Uterus (tissue), 4 donors: ENCODE results near the gene UTP20. TPM values are rescaled to one million over a fixed set of nuclear protein-coding genes. Genes with fewer than 3 reads are reported as not detected.

Source experiments
- DNase-seq, 2 donors: peaks; one replicate each; pipeline ENCODE4 v3.0.0-alpha.2; 2019 to 2020
- H3K27ac ChIP-seq, 2 donors: fragments of 200-600 bp; sonication (generic); 1 replicate in 1 of 2; 2 replicates in 1 of 2; pipeline ENCODE4 v1.5.1; 2016 to 2018
- H3K27me3 ChIP-seq, 2 donors: fragments of 200-600 bp; sonication (generic); one replicate each; pipeline ENCODE4 v1.5.1; 2018 to 2019; ENCODE audit warnings: control low read depth in 1 of 2
- H3K36me3 ChIP-seq, 2 donors: fragments of 200-600 bp; sonication (generic); one replicate each; pipeline ENCODE4 v1.5.1; 2019; ENCODE audit warnings: control low read depth in 1 of 2
- H3K4me1 ChIP-seq, 2 donors: fragments of 200-600 bp; sonication (generic); one replicate each; pipeline ENCODE4 v1.5.1; 2018 to 2019; ENCODE audit warnings: control low read depth in 1 of 2
- H3K4me3 ChIP-seq, 2 donors: fragments of 200-600 bp; sonication (generic); 1 replicate in 1 of 2; 2 replicates in 1 of 2; pipeline ENCODE4 v1.5.1; 2018 to 2019; ENCODE audit warnings: mild to moderate bottlenecking in 1 of 2
- H3K9me3 ChIP-seq, 2 donors: fragments of 200-600 bp; sonication (generic); one replicate each; pipeline ENCODE4 v1.5.1; 2019; ENCODE audit warnings: control low read depth in 1 of 2
- CTCF ChIP-seq, 4 experiments: fragments of 200-600 bp in 2 of 4; fragments of 450-650 bp in 2 of 4; sonication (generic) in 2 of 4; IDR thresholded peaks; one replicate each; pipeline ENCODE4 v1.5.1; 2016 to 2019; ENCODE audit warnings: antibody characterized with exemption in 4 of 4, mild to moderate bottlenecking in 2 of 4, moderate library complexity in 1 of 4
- POLR2A ChIP-seq, 2 donors: fragments of 450-650 bp; IDR thresholded peaks; one replicate each; pipeline ENCODE4 v1.6.1; 2016; ENCODE audit warnings: antibody characterized with exemption in 2 of 2, mild to moderate bottlenecking in 1 of 2, moderate library complexity in 1 of 2
- intact Hi-C: fragments of 100-400 bp; cut with DNase I; formaldehyde crosslinking; loops from one replicate; pipeline ENCODE4 v1.15.1; 2023; ENCODE audit warnings: low total_unique reads
- total RNA-seq, 4 donors: library from RNA; depleted of rRNA in 3 of 4; stranded (reverse); fragments of >200 nt in 3 of 4; gene quantifications; one replicate each; pipeline versions ENCODE4 v1.1.0 to v1.2.4, GENCODE V29; 2014 to 2023
- donor health status: DM: yes; HTN: yes; CAD: no.

Gene UTP20
- total RNA-seq, 4 donors from 2014 or later: 8.2 to 32.7 (median 16.2) TPM

GRCh38 chr12:101343893-101344292 is 64.0 kb downstream of the UTP20 start:
- TF ChIP-seq CTCF (IDR thresholded peaks at IDR 0.05) (no peak), POLR2A (IDR thresholded peaks at IDR 0.05) (no peak)
- Histone ChIP-seq H3K9me3 (no peaks in the 10 kb centered on the region), H3K27me3 (no peaks in the 10 kb centered on the region), H3K27ac (no peak overlapping the region), H3K4me3 (no peak overlapping the region), H3K36me3 (no peaks in the 10 kb centered on the region), H3K4me1 (no peaks in the 10 kb centered on the region)
- DNase-seq: no peak
- intact Hi-C loops: no loop called here

- H3K36me3 ChIP-seq: no peaks in the 10 kb centered on the region
- no peaks in the 10 kb centered on the region for H3K27me3 ChIP-seq
- H3K27ac ChIP-seq: no peak overlapping the region
- DNase-seq: no peak
- H3K9me3 ChIP-seq: no peaks in the 10 kb centered on the region
- TF ChIP-seq CTCF (IDR thresholded peaks at IDR 0.05) (no peak), POLR2A (IDR thresholded peaks at IDR 0.05) (no peak)
- intact Hi-C loops: no loop called here
- no peak overlapping the region for H3K4me3 ChIP-seq
- no peaks in the 10 kb centered on the region for H3K4me1 ChIP-seq
Measured at GRCh38 chr12:101351682-101352081, 71.8 kb downstream of the UTP20 start.

- no peaks in the 10 kb centered on the region for H3K4me1 ChIP-seq
- H3K9me3 ChIP-seq: no peaks in the 10 kb centered on the region
- intact Hi-C loops: no loop called here
- no peak for DNase-seq
- no peak overlapping the region for H3K4me3 ChIP-seq
- TF ChIP-seq POLR2A (IDR thresholded peaks at IDR 0.05) (no peak), CTCF (IDR thresholded peaks at IDR 0.05) (no peak)
- no peak overlapping the region for H3K27ac ChIP-seq
- H3K27me3 ChIP-seq: no peaks in the 10 kb centered on the region
- no peaks in the 10 kb centered on the region for H3K36me3 ChIP-seq
Measured at GRCh38 chr12:101356794-101357193, 76.9 kb downstream of the UTP20 start.

DNA sequence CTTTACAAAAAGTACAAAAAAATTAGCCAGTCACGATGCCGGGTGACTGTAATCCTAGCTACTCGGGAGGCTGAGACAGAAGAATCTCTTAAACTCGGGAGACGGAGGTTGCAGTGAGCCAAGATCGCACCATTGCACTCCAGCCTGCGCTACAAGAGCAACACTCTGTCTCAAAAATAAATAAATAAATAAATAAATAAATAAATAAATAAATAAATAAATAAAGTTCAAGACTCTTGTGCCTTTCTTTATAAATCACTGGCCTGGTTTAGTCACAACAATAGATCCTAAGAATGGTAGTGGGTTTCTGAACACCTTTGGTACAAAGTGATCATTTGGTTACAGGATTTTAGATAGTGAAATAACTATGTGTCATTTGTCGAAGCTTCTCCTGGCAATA is 81.5 kb downstream of the UTP20 start:
- Histone ChIP-seq H3K36me3 (no peaks in the 10 kb centered on the region), H3K4me3 (no peak overlapping the region), H3K9me3 (no peaks in the 10 kb centered on the region), H3K27ac (no peak overlapping the region), H3K4me1 (no peaks in the 10 kb centered on the region), H3K27me3 (no peaks in the 10 kb centered on the region)
- intact Hi-C loops: no loop called here
- TF ChIP-seq CTCF (IDR thresholded peaks at IDR 0.05): no peak
- no peak for TF ChIP-seq POLR2A (IDR thresholded peaks at IDR 0.05)
- no peak for DNase-seq

- no peak overlapping the region for H3K4me3 ChIP-seq
- H3K36me3 ChIP-seq: no peaks in the 10 kb centered on the region
- intact Hi-C loops: no loop called here
- no peak overlapping the region for H3K27ac ChIP-seq
- no peaks in the 10 kb centered on the region for H3K4me1 ChIP-seq
- TF ChIP-seq CTCF (IDR thresholded peaks at IDR 0.05) (no peak), POLR2A (IDR thresholded peaks at IDR 0.05) (no peak)
- H3K9me3 ChIP-seq: no peaks in the 10 kb centered on the region
- no peak for DNase-seq
- no peaks in the 10 kb centered on the region for H3K27me3 ChIP-seq
Measured at GRCh38 chr12:101368016-101368415, 88.1 kb downstream of the UTP20 start.
